Islet of Langerhans (tissue), 1 donor: ENCODE results near the gene TUBGCP2.
"Not testable (repeated sequence)": the region's sequence is repeated elsewhere in the genome, so short reads cannot be mapped to it uniquely, and the experiment has no call there.

Experiments
- FAIRE-seq: peaks from one replicate; lab custom pipeline; 2011; peaks lifted over from hg19 to GRCh38; lab: Jason Lieb, UNC

Gene TUBGCP2

DNA sequence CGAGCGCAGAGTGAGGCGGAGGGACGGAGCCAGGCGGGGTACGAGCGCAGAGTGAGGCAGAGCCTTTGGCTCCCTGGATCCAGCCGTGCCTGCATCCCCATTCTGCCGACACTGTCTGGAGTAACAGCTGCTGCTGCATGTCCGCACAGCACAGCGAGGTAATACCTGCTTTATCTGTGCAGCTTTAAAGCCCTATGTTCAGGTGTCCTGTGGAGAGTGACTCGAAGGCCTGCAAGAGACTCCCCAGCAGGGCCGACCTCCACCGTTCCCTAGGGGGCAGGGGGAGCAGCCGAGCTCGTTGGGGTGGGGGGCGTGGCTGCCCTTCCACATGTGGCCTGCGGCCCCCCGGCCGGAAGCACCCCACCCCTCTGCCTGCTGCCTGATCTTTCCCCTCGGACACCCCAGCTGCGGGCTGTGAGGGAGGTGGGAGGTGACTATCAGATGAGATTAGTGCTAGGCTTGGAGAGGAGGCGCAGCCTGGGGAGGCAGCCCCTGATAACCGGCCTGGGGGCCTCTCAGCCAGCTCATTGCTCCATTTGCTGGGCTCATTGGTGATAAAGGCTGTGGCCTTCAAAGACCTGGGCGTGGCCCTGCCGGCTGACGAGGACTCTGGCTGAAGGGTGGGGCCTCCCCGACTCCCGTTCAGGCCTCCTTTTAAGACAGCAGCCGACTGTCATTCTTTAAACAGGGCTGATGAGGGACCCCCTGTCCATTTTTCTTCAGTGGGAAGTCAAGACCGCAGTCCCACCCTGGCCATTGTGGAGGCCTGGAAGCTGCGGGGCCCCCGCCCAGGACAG is 63.0 kb downstream of the TUBGCP2 start:
- no peak for FAIRE-seq

GRCh38 chr10:133243593-133243992 is 65.1 kb downstream of the TUBGCP2 start:
- FAIRE-seq: no peak

- no peak for FAIRE-seq
These were observed 65.9 kb downstream of the TUBGCP2 start for GRCh38 chr10:133242611-133243356.

DNA sequence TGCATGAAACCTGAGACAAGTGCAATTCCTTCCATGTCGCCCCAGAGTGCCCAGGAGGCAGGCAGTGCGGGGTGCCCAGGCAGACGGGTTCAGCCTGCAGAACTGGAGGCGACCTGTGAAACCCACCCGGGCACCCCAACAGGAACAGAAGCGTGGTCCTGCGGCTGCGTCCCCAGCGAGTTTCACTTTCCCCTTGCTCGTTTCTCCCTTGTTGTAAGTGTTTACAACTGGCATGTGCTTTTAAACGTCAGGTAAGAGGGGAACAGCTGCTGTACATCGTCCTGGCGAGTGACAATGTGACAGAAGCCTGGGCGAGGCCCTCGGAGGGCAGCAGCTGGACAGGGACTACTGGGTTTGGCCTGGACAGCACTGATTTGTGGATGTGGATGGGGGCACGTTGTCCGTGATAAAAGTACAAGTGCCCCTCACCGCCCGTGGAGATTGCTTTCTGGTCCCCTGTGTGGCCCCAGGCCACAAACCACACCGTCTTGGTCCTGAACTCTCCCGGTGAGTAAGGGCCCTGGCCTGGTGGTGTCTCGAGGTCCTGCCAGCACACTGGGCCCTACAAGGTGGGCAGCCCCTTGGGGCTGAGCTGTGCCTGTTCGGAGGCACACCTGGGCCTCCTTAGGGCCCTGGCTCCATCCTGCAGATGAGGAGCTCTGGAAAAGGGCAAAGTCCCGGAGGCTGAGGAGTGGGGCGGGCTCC is 67.0 kb downstream of the TUBGCP2 start:
- no peak for FAIRE-seq

DNA sequence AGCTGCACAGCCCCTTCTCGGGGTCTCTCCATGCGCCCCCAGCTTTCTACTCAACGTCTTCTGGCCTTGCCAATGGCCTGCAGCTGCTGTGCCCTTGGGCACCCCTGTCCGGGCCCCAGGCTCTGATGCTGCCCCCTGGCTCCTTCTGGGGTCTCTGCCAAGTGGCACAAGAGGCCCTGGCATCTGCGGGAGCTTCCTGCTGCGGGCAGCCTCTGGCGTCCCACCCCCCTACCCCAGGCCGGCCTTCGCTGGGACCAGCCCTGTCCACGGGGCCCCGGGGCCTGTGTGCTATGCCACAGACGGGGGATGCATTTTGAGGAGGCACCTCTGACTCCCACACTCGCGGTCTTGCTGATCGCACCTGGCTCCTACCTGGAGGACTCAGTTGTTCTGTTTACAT is 68.7 kb downstream of the TUBGCP2 start:
- no peak for FAIRE-seq

DNA sequence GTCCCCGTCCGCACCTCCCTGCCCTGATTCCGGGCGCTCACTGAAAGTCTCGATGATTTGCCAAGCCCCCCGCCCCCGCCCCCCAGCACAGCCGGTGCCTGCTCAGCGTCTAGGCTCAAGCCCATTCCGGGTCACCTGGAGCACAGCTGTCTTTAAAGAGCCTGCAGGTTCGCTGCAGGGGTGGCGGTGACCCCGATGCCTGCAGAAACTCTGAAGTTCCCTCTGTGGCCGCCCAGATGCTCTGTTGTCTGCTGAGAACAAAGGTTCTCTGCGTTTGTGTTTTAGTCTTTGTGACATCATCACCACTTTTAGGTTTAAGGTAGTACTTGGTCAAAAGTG is 70.2 kb downstream of the TUBGCP2 start:
- FAIRE-seq: no peak

DNA sequence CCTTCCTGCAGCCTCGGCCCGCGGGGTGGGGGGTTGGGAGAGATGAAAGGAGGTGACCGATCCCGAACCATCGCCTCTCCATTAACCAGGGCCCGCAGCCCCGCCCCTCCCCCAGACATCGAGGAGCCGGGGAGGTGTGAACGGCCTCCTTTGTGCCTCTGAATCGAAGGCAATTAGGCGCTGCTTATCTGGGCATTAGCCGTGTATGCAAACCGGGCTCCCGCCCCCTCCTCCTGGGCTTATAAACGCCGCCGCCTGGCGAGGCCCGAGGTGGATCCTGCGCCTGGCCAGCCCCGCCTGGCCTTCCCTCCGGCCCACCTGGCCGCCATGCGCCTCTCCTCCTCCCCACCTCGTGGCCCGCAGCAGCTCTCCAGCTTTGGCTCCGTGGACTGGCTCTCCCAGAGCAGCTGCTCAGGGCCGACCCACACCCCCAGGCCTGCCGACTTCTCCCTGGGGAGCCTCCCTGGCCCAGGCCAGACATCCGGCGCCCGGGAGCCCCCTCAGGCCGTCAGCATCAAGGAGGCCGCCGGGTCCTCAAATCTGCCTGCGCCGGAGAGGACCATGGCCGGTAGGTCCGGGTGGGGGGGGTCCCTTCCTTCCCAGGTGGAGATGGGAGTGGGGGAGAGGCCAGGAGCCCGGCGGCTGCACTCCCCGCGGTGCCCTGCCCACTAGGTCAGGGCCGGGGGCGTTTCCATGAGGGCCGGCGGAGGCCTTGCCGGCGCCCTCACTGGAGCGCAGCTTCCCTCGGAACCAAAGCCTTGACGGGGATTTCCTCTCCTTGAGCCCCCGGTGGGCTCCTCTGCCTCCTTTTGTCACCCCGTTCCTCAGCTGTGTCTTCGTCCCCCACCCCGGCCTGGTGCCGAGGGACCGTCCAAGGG is 70.8 kb downstream of the TUBGCP2 start, which contains the start of gene VENTX:
Gene VENTX, plus strand, starts transcription at position 268 of the 878 bp plus-strand sequence. Its CDS starts 60 bp downstream, at position 328.
- no peak for FAIRE-seq

- FAIRE-seq: no peak
These were observed 71.5 kb downstream of the TUBGCP2 start for GRCh38 chr10:133237241-133237587.

- FAIRE-seq: no peak
These were observed 72.1 kb downstream of the TUBGCP2 start for GRCh38 chr10:133236401-133237240.

GRCh38 chr10:133235932-133236331 is 72.7 kb downstream of the TUBGCP2 start:
- no peak for FAIRE-seq

- no peak for FAIRE-seq
These were observed 73.3 kb downstream of the TUBGCP2 start for GRCh38 chr10:133235265-133235855.

GRCh38 chr10:133234796-133235195 is 73.9 kb downstream of the TUBGCP2 start:
- FAIRE-seq: not testable (repeated sequence)

DNA sequence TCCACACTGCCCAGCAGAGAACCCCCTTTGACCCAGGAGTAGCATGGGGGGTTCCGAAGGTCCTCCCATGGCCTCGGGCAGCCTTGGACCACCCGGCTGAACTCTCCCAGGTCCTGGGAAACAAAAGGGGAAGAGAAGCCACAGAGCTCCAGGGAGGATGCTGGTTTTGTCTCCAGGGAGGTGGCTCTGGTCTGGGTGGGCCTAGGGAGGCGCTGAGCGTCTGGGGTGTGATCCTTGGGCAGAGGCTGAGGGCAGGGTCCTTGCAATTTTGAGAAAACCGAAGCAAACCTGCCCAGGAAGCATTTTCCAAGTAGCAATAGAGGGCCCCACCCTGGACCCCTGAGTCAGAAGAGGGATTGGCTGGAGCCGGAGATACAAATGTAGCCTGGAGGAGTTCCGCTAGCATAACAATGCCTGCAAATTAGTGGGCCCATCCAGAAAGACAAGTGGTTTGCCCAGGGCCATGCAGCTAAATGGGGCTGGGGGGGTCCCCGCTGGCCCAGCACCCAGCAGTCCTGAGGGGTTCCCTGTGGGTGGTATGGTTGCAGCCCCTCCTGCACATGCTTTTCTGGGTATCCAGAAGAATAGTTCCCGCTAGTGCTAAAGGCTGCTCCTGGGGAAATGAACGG is 76.6 kb downstream of the TUBGCP2 start:
- no peak for FAIRE-seq

DNA sequence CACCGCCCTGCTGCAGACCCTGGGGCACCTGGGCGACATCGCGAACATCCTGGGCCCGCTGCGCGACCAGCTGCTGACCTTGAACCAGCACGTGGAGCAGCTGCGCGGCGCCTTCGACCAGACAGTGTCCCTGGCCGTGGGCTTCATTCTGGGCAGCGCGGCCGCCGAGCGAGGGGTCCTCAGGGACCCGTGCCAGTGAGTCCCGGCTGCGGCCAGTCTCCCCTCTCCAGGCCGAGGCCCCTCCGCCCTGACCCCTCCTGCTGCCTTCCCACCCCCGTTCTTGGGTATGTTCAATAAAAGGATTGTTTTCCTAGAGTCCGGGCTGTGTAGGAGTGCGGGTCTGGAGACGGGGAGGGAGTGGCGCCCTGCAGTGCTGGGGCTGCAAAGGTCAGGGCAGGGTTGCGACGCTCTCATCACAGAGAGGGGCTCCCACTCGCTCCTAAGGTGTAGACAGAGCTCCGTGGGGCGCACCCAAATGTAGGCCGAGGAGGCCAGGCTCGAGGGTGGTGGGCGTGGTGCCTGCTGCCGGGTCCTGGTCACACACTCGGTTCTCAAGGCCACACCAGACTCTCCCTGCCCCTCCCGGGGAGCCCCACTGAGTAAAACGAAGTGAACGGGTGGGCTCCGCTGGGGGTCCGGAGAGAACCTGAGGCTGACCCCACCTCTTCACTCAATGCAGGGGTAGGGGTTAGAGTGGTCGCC is 77.3 kb downstream of the TUBGCP2 start:
- no peak for FAIRE-seq

- no peak for FAIRE-seq
These were observed 78.1 kb downstream of the TUBGCP2 start for GRCh38 chr10:133230387-133231195.

GRCh38 chr10:133230044-133230361 is 78.7 kb downstream of the TUBGCP2 start, which contains the start of gene UTF1:
Gene UTF1 (plus strand): TSS chr10:133230217. CDS start chr10:133230289, 72 bp downstream.
- no peak for FAIRE-seq

DNA sequence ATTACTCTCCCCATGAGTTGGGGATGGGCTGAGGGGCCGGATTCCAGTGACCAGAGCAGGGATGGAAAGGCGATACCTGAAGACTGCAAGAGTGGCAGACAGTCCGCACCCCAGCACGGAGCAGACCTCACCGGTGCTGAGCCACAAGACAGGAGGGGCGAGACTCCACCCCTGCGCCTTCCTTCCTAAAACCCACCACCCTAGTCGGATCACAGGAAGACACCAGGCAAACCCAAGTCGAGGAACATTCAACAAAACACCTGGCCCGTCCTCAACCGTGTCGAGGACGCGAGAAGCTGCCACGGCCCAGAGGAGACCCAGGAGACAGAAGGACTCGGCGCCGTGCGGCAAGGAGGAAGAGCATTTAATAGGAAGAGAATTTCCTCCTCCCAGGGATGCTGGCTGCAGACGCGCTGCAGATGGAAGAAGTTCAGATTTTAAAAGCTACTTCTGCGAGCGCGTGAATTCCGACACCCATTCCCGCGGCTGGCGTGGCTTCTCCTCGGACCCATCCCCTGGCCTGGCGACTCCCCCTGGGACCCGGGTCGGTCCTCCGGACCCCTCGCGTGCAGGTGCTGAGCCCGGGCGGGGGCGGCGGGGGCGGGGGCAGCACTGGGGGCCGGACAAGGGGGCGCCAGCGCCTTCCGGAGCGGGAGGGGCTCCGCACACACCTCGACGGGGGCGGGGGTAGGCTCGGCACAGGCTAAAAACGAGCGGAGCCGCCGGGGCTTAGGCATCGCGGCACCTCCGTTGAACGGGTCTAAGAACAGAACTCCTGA is 79.2 kb downstream of the TUBGCP2 start:
- no peak for FAIRE-seq
